Fibroblast of the aortic adventitia (primary cell): ENCODE data around the gene HSBP1. TPM values are rescaled to one million over a fixed set of nuclear protein-coding genes. Genes with fewer than 3 reads are reported as not detected.

Source experiments
- DNase-seq: peaks from one replicate; pipeline ENCODE4 v3.0.0-alpha.2; 2010; ENCODE audit warnings: low read depth
- H3K4me3 ChIP-seq: 2 replicates; pipeline ENCODE4 v1.5.1; 2011; ENCODE audit warnings: low read depth, mild to moderate bottlenecking, control low read depth, low read length, moderate library complexity
- CTCF ChIP-seq: IDR thresholded peaks from 2 replicates; pipeline ENCODE4 v1.5.1; 2011; ENCODE audit warnings: mild to moderate bottlenecking, low read length, control low read depth, inconsistent platforms; ENCODE audit not compliant: insufficient read depth
- total RNA-seq: library from RNA; depleted of rRNA; stranded (reverse); fragments of >200 nt; gene quantifications from 2 replicates; pipeline ENCODE4 v1.2.3, GENCODE V29; 2012; ENCODE audit warnings: low replicate concordance

The HSBP1 gene
- total RNA-seq, 1 donor: 19.0 TPM

GRCh38 chr16:83772806-83773205 is 35.0 kb upstream of the HSBP1 start:
- no peak overlapping the region for H3K4me3 ChIP-seq
- no peak for DNase-seq
- no peak for TF ChIP-seq CTCF

- no peak overlapping the region for H3K4me3 ChIP-seq
- DNase-seq: no peak
- no peak for TF ChIP-seq CTCF
Observed at GRCh38 chr16:83774066-83774465, 33.7 kb upstream of the HSBP1 start.

- TF ChIP-seq CTCF: no peak
- no peak for DNase-seq
- H3K4me3 ChIP-seq: no peak overlapping the region
Observed at GRCh38 chr16:83776944-83777343, 30.8 kb upstream of the HSBP1 start.

GRCh38 chr16:83779886-83780285 is 27.9 kb upstream of the HSBP1 start:
- DNase-seq: peak; percentile 76
- no peak for TF ChIP-seq CTCF
- no peak overlapping the region for H3K4me3 ChIP-seq

- H3K4me3 ChIP-seq: no peak overlapping the region
- DNase-seq: no peak
- no peak for TF ChIP-seq CTCF
Observed at GRCh38 chr16:83785455-83785854, 22.3 kb upstream of the HSBP1 start.

- no peak for DNase-seq
- H3K4me3 ChIP-seq: no peak overlapping the region
- TF ChIP-seq CTCF: no peak
Observed at GRCh38 chr16:83789642-83790401, 18.0 kb upstream of the HSBP1 start.

GRCh38 chr16:83791916-83792315 is 15.9 kb upstream of the HSBP1 start:
- H3K4me3 ChIP-seq: no peak overlapping the region
- TF ChIP-seq CTCF: no peak
- DNase-seq: no peak
